Activated B cell treated with CpG ODN at 0.5 μM for 24 hours (primary cell): Measurements from ENCODE around the gene STARD5. TPM values are rescaled to one million over a fixed set of nuclear protein-coding genes. Genes with fewer than 3 reads are reported as not detected.

Source experiments
- ATAC-seq: fragments of 200-7000 bp; cut with Tn5 transposase; one replicate; pipeline ENCODE4 v1.10.0; 2021; ENCODE audit warnings: low read depth, mild to moderate bottlenecking, moderate library complexity
- CTCF ChIA-PET: fragments of 350-600 bp; sonication (Branson Sonifier 250); formaldehyde crosslinking; loops from one replicate; lab custom pipeline; 2021; ENCODE audit warnings: antibody characterized with exemption; lab: Charles Lee
- POLR2A ChIA-PET: fragments of 350-600 bp; sonication (Branson Sonifier 250); formaldehyde crosslinking; loops from one replicate; lab custom pipeline; 2021; ENCODE audit warnings: antibody characterized with exemption; lab: Charles Lee
- DNase-seq: peaks from one replicate; pipeline ENCODE4 v3.0.0; 2022
- H3K27ac Mint-ChIP-seq: one replicate; pipeline ENCODE4 v1.8.0; 2020; ENCODE audit warnings: mixed read lengths
- H3K27me3 Mint-ChIP-seq: one replicate; pipeline ENCODE4 v1.8.0; 2021; ENCODE audit warnings: mixed read lengths
- H3K36me3 Mint-ChIP-seq: one replicate; pipeline ENCODE4 v1.8.0; 2021; ENCODE audit warnings: low read depth, mixed read lengths
- H3K4me1 Mint-ChIP-seq: one replicate; pipeline ENCODE4 v1.8.0; 2021; ENCODE audit warnings: mixed read lengths
- H3K4me3 Mint-ChIP-seq: one replicate; pipeline ENCODE4 v1.8.0; 2020; ENCODE audit warnings: mild to moderate bottlenecking, mixed read lengths
- H3K9me3 Mint-ChIP-seq: one replicate; pipeline ENCODE4 v1.8.0; 2020; ENCODE audit warnings: mixed read lengths
- intact Hi-C: fragments of 100-400 bp; cut with micrococcal nuclease; formaldehyde crosslinking; loops from one replicate; pipeline ENCODE4 v1.15.1; 2024
- total RNA-seq: library from RNA; stranded (reverse); gene quantifications from 2 replicates; pipeline ENCODE4 v1.2.3, GENCODE V29; 2022
- TF ChIP-seq, protein P1 (sequence below): fragments of 200-600 bp; IDR thresholded peaks from one replicate; pipeline ENCODE4 v1.8.0; 2022; ENCODE audit warnings: antibody characterized with exemption, mild to moderate bottlenecking

Gene STARD5
- total RNA-seq, 1 donor from 2014 or later: 14.3 TPM

GRCh38 chr15:81264072-81264857, 59.7 kb downstream of the STARD5 start:
- ATAC-seq: no peak
- TF ChIP-seq, protein P1, sequence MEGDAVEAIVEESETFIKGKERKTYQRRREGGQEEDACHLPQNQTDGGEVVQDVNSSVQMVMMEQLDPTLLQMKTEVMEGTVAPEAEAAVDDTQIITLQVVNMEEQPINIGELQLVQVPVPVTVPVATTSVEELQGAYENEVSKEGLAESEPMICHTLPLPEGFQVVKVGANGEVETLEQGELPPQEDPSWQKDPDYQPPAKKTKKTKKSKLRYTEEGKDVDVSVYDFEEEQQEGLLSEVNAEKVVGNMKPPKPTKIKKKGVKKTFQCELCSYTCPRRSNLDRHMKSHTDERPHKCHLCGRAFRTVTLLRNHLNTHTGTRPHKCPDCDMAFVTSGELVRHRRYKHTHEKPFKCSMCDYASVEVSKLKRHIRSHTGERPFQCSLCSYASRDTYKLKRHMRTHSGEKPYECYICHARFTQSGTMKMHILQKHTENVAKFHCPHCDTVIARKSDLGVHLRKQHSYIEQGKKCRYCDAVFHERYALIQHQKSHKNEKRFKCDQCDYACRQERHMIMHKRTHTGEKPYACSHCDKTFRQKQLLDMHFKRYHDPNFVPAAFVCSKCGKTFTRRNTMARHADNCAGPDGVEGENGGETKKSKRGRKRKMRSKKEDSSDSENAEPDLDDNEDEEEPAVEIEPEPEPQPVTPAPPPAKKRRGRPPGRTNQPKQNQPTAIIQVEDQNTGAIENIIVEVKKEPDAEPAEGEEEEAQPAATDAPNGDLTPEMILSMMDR: no peak
- DNase-seq: no peak
- no peaks in the 10 kb centered on the region for H3K9me3 Mint-ChIP-seq
- H3K36me3 Mint-ChIP-seq: no peaks in the 10 kb centered on the region
- CTCF ChIA-PET: interaction anchor here (0.5 to 6.6 kb wide), 7 partner anchors 10 to 808 kb away, joined by 3 to 319 read pairs (median 29); no protein-coding TSS in a partner anchor
- no peaks in the 10 kb centered on the region for H3K27me3 Mint-ChIP-seq
- H3K27ac Mint-ChIP-seq: no peak overlapping the region
- intact Hi-C loops: loop anchor here (10.0 kb wide), 1 partner anchor 569 kb away; the partner anchor contains the start of gene ABHD17C
- H3K4me3 Mint-ChIP-seq: no peak overlapping the region
- peaks cover 19% of the 10 kb centered on the region for H3K4me1 Mint-ChIP-seq
- POLR2A ChIA-PET: no interaction called here

- ATAC-seq (no peak), DNase-seq (no peak)
- Mint-ChIP-seq H3K9me3 (no peaks in the 10 kb centered on the region), H3K4me1 (peaks cover 19% of the 10 kb centered on the region), H3K36me3 (no peaks in the 10 kb centered on the region), H3K27ac (no peak overlapping the region), H3K4me3 (no peak overlapping the region), H3K27me3 (peaks cover 2% of the 10 kb centered on the region)
- TF ChIP-seq, protein P1: no peak
- POLR2A ChIA-PET: no interaction called here
- CTCF ChIA-PET: interaction anchor here (1.6 to 6.6 kb wide), 3 partner anchors 11 to 157 kb away, joined by 7 to 319 read pairs (median 9); no protein-coding TSS in a partner anchor
- intact Hi-C loops: loop anchor here (10.0 kb wide), 1 partner anchor 569 kb away; the partner anchor contains the start of gene ABHD17C
These were observed 60.5 kb downstream of the STARD5 start for GRCh38 chr15:81263477-81263876.

GRCh38 chr15:81261172-81261811, 62.6 kb downstream of the STARD5 start:
- H3K9me3 Mint-ChIP-seq: no peaks in the 10 kb centered on the region
- DNase-seq (no peak), ATAC-seq (no peak)
- no peak overlapping the region for H3K27ac Mint-ChIP-seq
- CTCF ChIA-PET: no interaction called here
- peaks cover 13% of the 10 kb centered on the region for H3K4me1 Mint-ChIP-seq
- intact Hi-C loops: loop anchor here (10.0 kb wide), 1 partner anchor 566 kb away; the partner anchor contains the start of gene ABHD17C
- H3K27me3 Mint-ChIP-seq: peaks cover 7% of the 10 kb centered on the region
- TF ChIP-seq, protein P1: no peak
- no peak overlapping the region for H3K4me3 Mint-ChIP-seq
- no peaks in the 10 kb centered on the region for H3K36me3 Mint-ChIP-seq
- POLR2A ChIA-PET: no interaction called here

- Mint-ChIP-seq H3K27ac (no peak overlapping the region), H3K9me3 (no peaks in the 10 kb centered on the region), H3K4me3 (no peak overlapping the region), H3K36me3 (no peaks in the 10 kb centered on the region), H3K27me3 (peaks cover 9% of the 10 kb centered on the region), H3K4me1 (no peaks in the 10 kb centered on the region)
- TF ChIP-seq, protein P1: no peak
- no peak for ATAC-seq
- ChIA-PET CTCF (interaction anchor here (1.0 kb wide), 1 partner anchor 153 kb away, joined by 4 read pairs; no protein-coding TSS in a partner anchor), POLR2A (interaction anchor here (0.6 kb wide), 1 partner anchor 213 kb away, joined by 3 read pairs; no protein-coding TSS in a partner anchor)
- intact Hi-C loops: loop anchor here (10.0 kb wide), 1 partner anchor 565 kb away; the partner anchor contains the start of gene ABHD17C
- no peak for DNase-seq
These were observed 64.1 kb downstream of the STARD5 start for GRCh38 chr15:81259760-81260298.

Other genes starting within 250 kb of the STARD5 start
- gene CFAP161, start 189.9 kb downstream of the STARD5 start, total RNA-seq: 0.18 TPM in 1 of 2 replicates, not detected in the other
- gene IL16, start 127.3 kb downstream of the STARD5 start, total RNA-seq: 205 and 206 TPM in 2 replicates
- not detected in 2 replicates for gene TMC3, start 50.1 kb upstream of the STARD5 start, total RNA-seq